ENCODE data around the gene DIS3L. TPM values are rescaled to one million over a fixed set of nuclear protein-coding genes. Genes with fewer than 3 reads are reported as not detected.

Gene DIS3L
- total and polyA plus RNA-seq, 7 donors: 11.0 to 41.5 (median 32.3) TPM

DNA sequence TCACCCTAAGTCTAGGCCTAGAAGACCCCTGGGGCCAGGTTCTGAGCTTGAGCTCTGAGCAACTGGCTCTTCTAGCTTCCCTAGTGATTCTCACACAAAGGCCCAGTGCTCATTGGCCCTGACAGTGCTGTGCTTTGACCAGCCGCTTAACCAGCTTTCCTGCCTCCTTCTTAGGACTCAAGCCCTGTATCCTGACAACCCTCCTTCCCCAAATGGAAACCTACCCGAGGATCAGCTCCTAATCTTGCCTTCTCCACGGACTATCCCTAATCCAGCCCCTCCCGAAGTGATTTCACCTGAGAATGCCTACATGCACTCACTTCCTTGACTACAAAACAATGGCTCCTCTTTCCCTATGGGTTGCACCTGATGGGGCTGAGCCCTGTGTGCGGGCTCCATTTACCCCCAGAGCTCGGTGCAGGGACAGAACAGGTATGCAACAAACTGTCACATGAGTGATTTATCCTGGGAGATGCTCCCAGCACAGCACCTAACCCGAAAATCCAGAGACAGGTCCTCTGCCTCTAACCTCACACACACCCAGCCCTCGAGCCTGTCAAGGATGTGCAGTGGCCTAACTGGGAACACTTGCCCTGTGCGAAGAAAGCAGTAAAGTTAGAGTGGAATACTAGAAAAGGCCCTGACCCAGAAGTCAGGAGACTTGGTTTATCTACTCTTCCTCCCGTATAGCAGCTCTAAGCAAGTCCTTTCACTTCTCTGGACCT, 42.1 kb upstream of the DIS3L start:
- DNase-seq (no peak), ATAC-seq (no peak)
- no peaks in the 10 kb centered on the region for H3K36me3 ChIP-seq (ENCODE audit: insufficient read depth in 1 of 2, low read depth in 1 of 2)
- peaks cover 12% of the 10 kb centered on the region for H3K4me1 ChIP-seq
- TF ChIP-seq CTCF (IDR thresholded peaks at IDR 0.05): no peak
- H3K27ac ChIP-seq: no peak overlapping the region
- no peaks in the 10 kb centered on the region for H3K9me3 ChIP-seq
- no peak overlapping the region for H3K4me3 ChIP-seq
- WGBS, 3 donors: 63 to 75% (median 73%) methylated on average over 10 of the region's 10 CpGs
- peaks cover 0 to 67% (median 18%) of the 10 kb centered on the region in 3 donors for H3K27me3 ChIP-seq (ENCODE audit: insufficient read depth in 3 of 3, low read length in 2 of 3)
- intact Hi-C loops (cut with DNase I): loop anchor here in 1 of 2 donors (5.0 kb wide), 1 partner anchor 36 kb away; no protein-coding TSS in a partner anchor

GRCh38 chr15:66251790-66252684, 41.3 kb upstream of the DIS3L start:
- Histone ChIP-seq H3K27me3 (ENCODE audit: insufficient read depth in 3 of 3, low read length in 2 of 3) (peaks cover 4 to 76% (median 20%) of the 10 kb centered on the region in 3 donors), H3K36me3 (ENCODE audit: insufficient read depth in 1 of 2, low read depth in 1 of 2) (no peaks in the 10 kb centered on the region), H3K9me3 (no peaks in the 10 kb centered on the region), H3K4me1 (peaks cover 12% of the 10 kb centered on the region), H3K4me3 (peak overlapping the region; percentile 67), H3K27ac (no peak overlapping the region)
- peak; percentile 62 for TF ChIP-seq CTCF (IDR thresholded peaks at IDR 0.05)
- intact Hi-C loops (cut with DNase I): loop anchor here in 1 of 2 donors (5.0 kb wide), 1 partner anchor 35 kb away; no protein-coding TSS in a partner anchor
- 4 to 5% (median 4%) methylated on average over 65 to 72 of the region's 72 CpGs for WGBS, 3 donors
- DNase-seq (peak; percentile 50 to 72), ATAC-seq (peak; percentile 79 to 95 (median 88))

GRCh38 chr15:66252685-66253417, 40.5 kb upstream of the DIS3L start:
- Histone ChIP-seq H3K27ac (no peak overlapping the region), H3K4me3 (peak overlapping the region; percentile 67), H3K36me3 (ENCODE audit: insufficient read depth in 1 of 2, low read depth in 1 of 2) (no peaks in the 10 kb centered on the region), H3K4me1 (peaks cover 12% of the 10 kb centered on the region), H3K27me3 (ENCODE audit: insufficient read depth in 3 of 3, low read length in 2 of 3) (peaks cover 4 to 79% (median 20%) of the 10 kb centered on the region in 3 donors), H3K9me3 (no peaks in the 10 kb centered on the region)
- ATAC-seq: peak; percentile 27 to 61 (median 41)
- TF ChIP-seq CTCF (IDR thresholded peaks at IDR 0.05): no peak
- DNase-seq: no peak
- intact Hi-C loops (cut with DNase I): loop anchor here in 1 of 2 donors (5.0 kb wide), 1 partner anchor 34 kb away; no protein-coding TSS in a partner anchor
- 0% methylated on average over 40 to 64 of the region's 64 CpGs for WGBS, 3 donors

- Histone ChIP-seq H3K4me1 (peaks cover 12% of the 10 kb centered on the region), H3K4me3 (peak within 1 kb of the TSS; percentile 67), H3K27ac (no peak within 1 kb of the TSS), H3K27me3 (ENCODE audit: insufficient read depth in 3 of 3, low read length in 2 of 3) (peaks cover 4 to 79% (median 20%) of the 10 kb centered on the region in 3 donors), H3K9me3 (no peaks in the 10 kb centered on the region), H3K36me3 (ENCODE audit: insufficient read depth in 1 of 2, low read depth in 1 of 2) (no peaks in the 10 kb centered on the region)
- ATAC-seq: peak; percentile 36 to 57 (median 40)
- WGBS, 3 donors: 1% methylated on average over 26 to 64 of the region's 64 CpGs
- no peak for TF ChIP-seq CTCF (IDR thresholded peaks at IDR 0.05)
- intact Hi-C loops (cut with DNase I): loop anchor here in 1 of 2 donors (5.0 kb wide), 1 partner anchor 34 kb away; no protein-coding TSS in a partner anchor
- peak in 1 of 2 donors; percentile 23 for DNase-seq
Measured at GRCh38 chr15:66253418-66254088, 39.8 kb upstream of the DIS3L start, which contains the start of gene MEGF11. Gene MEGF11 (minus strand): TSS chr15:66253750. CDS start chr15:66128403, 125,347 bp downstream.
